Left lung (tissue), 10 donors: ENCODE results near the gene DMRTC2. TPM values are rescaled to one million over a fixed set of nuclear protein-coding genes. Genes with fewer than 3 reads are reported as not detected.
A peak's percentile ranks its signal among the peaks of the same experiment; 100 is the strongest.

Experiments used
- ATAC-seq: fragments of 200-7000 bp; cut with Tn5 transposase; one replicate; pipeline ENCODE4 v1.9.1; 2020; ENCODE audit warnings: moderate library complexity
- DNase-seq, 4 donors: peaks; one replicate each; pipeline ENCODE4 v3.0.0-alpha.2; 2013 to 2020
- H3K27ac ChIP-seq, 2 donors: fragments of 200-600 bp; sonication (generic) in 1 of 2; one replicate each; pipeline versions ENCODE4 v1.5.0 to v1.8.0; 2020 to 2021
- H3K27me3 ChIP-seq, 2 donors: fragments of 200-600 bp; sonication (generic) in 1 of 2; one replicate each; pipeline versions ENCODE4 v1.5.0 to v1.8.0; 2020 to 2021
- H3K36me3 ChIP-seq, 2 donors: fragments of 200-600 bp; sonication (generic) in 1 of 2; one replicate each; pipeline versions ENCODE4 v1.5.0 to v1.8.0; 2020 to 2021
- H3K4me1 ChIP-seq, 2 donors: fragments of 200-600 bp; one replicate each; pipeline ENCODE4 v1.8.0; 2021
- H3K4me3 ChIP-seq, 2 donors: fragments of 200-600 bp; sonication (generic) in 1 of 2; one replicate each; pipeline versions ENCODE4 v1.5.0 to v1.8.0; 2020 to 2021; ENCODE audit warnings: mild to moderate bottlenecking in 1 of 2
- H3K9me3 ChIP-seq, 2 donors: fragments of 200-600 bp; sonication (generic) in 1 of 2; one replicate each; pipeline versions ENCODE4 v1.5.0 to v1.8.0; 2020 to 2021
- intact Hi-C, 2 donors: fragments of 100-400 bp; cut with DNase I; formaldehyde crosslinking; loops; one replicate each; pipeline versions ENCODE4 v1.11.2 to v1.14.2; 2022
- polyA plus RNA-seq, 6 donors: library from polyadenylated mRNA; unstranded; fragments of 120-200 nt; gene quantifications; one replicate each; pipeline ENCODE4 v1.2.1, GENCODE V29; 2013; ENCODE audit not compliant: insufficient read length in 6 of 6
- total RNA-seq, 2 donors: library from RNA; stranded (reverse); fragmentation: NEBNext Ultra II Directional; extraction: Animal tissue kit (Norgen Biotek cat#: 25700); gene quantifications; one replicate each; pipeline ENCODE4 v1.2.1, GENCODE V29; 2021
- TF ChIP-seq, protein P1 (sequence below), 2 donors: fragments of 200-600 bp; sonication (generic) in 1 of 2; IDR thresholded peaks; one replicate each; pipeline versions ENCODE4 v1.5.0 to v1.8.0; 2021; ENCODE audit warnings: antibody characterized with exemption in 2 of 2
- donor health status: DM: no; HTN: yes; CAD: no.
- donor health status: DM: no; HTN: no; CAD: no.

The DMRTC2 gene
- total and polyA plus RNA-seq, 8 donors = not detected

DNA sequence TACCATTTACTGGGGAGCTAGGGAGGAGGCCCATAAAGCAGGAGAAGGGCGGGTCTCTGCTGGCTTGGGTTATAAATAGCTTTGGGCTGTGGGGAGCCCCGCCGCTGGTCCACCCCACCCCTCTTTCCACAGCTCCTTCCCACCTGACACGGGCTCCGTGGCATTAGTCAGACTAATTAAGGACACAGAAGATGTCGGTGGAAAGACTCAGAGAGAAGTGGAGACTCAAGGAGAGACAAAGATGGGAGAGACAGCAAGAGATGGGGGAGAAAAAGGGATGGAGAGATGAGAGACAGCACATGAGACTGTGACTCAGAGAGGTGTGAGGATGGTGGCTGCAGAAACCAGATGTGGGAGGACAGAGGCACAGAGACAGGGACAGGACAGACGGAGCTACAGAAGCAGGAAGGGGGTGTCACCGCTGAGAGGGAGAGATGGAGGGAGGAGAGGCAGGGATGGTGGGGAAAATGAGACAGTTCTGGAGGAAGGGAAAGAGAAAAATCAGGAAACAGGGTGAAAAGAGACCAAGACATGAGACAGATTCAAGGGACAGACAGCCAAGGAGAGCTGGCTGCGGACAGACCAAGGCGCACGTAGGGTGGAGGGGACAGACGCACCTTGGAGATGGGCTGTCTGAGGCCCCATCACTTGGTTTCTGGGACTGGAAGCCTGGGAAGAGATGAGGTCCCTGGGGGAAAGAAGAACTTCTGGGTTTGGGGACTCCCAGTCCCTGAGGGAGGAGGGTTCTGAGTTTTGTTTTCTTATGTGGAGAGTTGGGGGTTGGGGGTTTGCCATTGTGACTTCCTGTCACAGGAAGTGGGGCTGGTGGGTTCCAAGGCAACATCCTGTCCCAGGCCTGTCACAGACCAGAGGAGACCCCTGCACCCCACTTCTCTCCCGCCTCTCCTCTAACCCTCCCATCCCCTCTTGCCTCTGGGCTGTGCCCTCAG, 42.2 kb downstream of the DMRTC2 start:
- Histone ChIP-seq H3K4me3 (peak overlapping the region in 1 of 2 donors; percentile 16), H3K27ac (peak overlapping the region; percentile 67 to 68), H3K9me3 (no peaks in the 10 kb centered on the region), H3K27me3 (no peaks in the 10 kb centered on the region), H3K36me3 (peaks cover 0 to 51% of the 10 kb centered on the region in 2 donors), H3K4me1 (peaks cover 24 to 55% of the 10 kb centered on the region in 2 donors)
- TF ChIP-seq, protein P1, sequence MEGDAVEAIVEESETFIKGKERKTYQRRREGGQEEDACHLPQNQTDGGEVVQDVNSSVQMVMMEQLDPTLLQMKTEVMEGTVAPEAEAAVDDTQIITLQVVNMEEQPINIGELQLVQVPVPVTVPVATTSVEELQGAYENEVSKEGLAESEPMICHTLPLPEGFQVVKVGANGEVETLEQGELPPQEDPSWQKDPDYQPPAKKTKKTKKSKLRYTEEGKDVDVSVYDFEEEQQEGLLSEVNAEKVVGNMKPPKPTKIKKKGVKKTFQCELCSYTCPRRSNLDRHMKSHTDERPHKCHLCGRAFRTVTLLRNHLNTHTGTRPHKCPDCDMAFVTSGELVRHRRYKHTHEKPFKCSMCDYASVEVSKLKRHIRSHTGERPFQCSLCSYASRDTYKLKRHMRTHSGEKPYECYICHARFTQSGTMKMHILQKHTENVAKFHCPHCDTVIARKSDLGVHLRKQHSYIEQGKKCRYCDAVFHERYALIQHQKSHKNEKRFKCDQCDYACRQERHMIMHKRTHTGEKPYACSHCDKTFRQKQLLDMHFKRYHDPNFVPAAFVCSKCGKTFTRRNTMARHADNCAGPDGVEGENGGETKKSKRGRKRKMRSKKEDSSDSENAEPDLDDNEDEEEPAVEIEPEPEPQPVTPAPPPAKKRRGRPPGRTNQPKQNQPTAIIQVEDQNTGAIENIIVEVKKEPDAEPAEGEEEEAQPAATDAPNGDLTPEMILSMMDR (IDR thresholded peaks at IDR 0.05) = no peak
- DNase-seq (no peak), ATAC-seq (no peak)
- intact Hi-C loops = no loop called here

DNA sequence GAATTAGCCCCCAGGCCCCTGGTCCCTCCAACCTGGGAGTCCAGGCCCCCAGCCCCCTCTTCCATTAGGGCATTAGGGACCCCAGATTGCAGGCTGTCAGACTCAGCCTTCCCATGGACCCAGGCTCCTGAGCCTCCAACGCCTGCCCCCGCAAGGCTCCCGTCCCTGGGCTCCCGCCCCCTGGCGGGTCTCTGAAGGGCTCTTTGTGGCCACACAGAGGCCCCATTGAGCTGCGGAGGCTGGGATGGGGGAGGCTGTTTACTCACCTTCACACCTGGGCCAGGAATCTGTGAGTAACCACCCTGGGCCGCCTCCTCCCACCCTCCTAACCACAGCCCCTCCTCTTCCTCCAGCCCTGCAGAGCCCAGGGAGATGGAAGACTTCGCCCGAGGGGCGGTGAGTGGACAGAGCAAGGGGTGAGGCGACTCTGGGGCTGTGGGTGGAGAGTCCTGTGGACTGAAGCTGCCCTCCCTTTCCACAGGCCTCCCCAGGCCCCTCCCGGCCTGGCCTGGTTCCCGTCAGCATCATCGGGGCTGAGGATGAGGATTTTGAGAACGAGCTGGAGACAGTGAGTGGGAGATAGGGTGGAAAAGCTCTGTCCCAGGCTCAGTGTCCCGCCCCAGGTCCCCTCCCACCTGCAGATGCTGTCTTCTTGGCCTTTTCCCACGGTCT, 43.0 kb downstream of the DMRTC2 start:
- ATAC-seq = peak; percentile 75
- H3K9me3 ChIP-seq = no peaks in the 10 kb centered on the region
- H3K36me3 ChIP-seq = peaks cover 0 to 59% of the 10 kb centered on the region in 2 donors
- peak in 3 of 4 donors; percentile 85 to 92 (median 87) for DNase-seq
- intact Hi-C loops = no loop called here
- H3K27me3 ChIP-seq = no peaks in the 10 kb centered on the region
- TF ChIP-seq, protein P1 (IDR thresholded peaks at IDR 0.05) = peak in 1 of 2 donors; percentile 16
- H3K4me3 ChIP-seq = peak overlapping the region in 1 of 2 donors; percentile 16
- peak overlapping the region; percentile 67 to 68 for H3K27ac ChIP-seq
- peaks cover 20 to 48% of the 10 kb centered on the region in 2 donors for H3K4me1 ChIP-seq

DNA sequence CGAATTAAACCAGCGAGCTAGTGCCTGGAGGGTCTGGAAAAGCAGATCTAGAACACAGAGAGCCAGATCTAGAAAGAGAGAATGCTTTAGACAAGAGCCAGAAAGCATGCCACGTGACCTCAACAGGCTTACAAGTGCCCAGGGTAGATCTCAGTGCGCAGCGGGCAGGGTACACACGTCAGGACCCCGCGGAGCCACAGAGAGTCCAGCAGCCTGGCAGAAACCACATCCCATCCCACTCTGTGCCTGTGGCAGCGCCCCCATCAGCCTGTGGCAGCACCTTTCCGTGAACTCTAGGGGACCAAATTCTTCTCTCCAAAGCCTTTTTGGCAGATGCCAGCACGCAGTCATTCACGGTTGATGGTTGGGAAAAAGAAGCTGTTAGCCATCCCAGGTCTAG, 44.1 kb downstream of the DMRTC2 start:
- intact Hi-C loops = no loop called here
- TF ChIP-seq, protein P1 (IDR thresholded peaks at IDR 0.05) = no peak
- Histone ChIP-seq H3K36me3 (peaks cover 0 to 62% of the 10 kb centered on the region in 2 donors), H3K27me3 (no peaks in the 10 kb centered on the region), H3K4me1 (peaks cover 20 to 48% of the 10 kb centered on the region in 2 donors), H3K4me3 (no peak overlapping the region), H3K27ac (peak overlapping the region in 1 of 2 donors; percentile 7), H3K9me3 (no peaks in the 10 kb centered on the region)
- no peak for ATAC-seq
- DNase-seq = peak in 1 of 4 donors; percentile 64

DNA sequence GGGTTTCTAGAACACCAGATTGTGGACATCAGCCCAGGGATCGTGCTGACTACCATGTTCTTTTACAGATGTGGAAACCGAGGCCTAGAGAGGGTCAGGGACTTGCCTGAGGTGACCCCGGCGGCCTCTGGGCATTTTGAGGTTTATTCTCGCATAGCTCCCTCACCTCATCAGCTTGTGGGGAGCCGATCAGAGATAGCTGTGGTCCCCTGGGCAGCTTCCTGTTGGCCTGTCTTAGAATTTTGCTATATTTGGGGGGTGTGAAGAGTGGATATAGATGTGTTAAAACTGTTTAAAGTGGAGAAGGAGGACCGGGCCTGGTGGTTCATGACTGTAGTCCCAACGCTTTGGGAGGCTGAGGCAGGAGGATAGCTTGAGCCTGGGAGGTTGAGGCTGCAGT, 45.1 kb downstream of the DMRTC2 start:
- intact Hi-C loops = no loop called here
- H3K4me3 ChIP-seq = no peak overlapping the region
- no peaks in the 10 kb centered on the region for H3K27me3 ChIP-seq
- no peaks in the 10 kb centered on the region for H3K9me3 ChIP-seq
- peaks cover 17 to 43% of the 10 kb centered on the region in 2 donors for H3K4me1 ChIP-seq
- H3K27ac ChIP-seq = no peak overlapping the region
- no peak for ATAC-seq
- DNase-seq = no peak
- TF ChIP-seq, protein P1 (IDR thresholded peaks at IDR 0.05) = no peak
- peaks cover 0 to 71% of the 10 kb centered on the region in 2 donors for H3K36me3 ChIP-seq

DNA sequence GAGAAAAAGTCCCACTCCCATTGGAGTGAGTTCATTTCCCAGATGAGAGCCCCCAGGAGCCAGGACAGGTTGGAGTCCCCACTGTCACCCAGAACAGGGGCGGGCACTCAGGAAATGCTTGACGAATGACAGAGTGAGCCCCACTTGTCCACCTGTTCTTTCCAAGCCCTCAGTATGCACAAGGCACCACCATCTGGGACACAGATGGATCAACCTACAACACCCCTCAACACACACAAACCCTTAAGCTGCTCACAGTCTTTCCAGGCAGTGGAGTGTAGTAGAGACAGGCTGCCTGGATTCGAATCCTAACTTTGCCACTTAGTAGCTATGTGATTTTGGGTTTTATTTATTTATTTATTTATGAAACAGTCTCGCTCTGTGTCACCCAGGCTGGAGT, 46.1 kb downstream of the DMRTC2 start:
- peaks cover 0 to 75% of the 10 kb centered on the region in 2 donors for H3K36me3 ChIP-seq
- intact Hi-C loops = no loop called here
- no peak for DNase-seq

More for the DNA sequence above, 46.1 kb downstream of the DMRTC2 start:
- Histone ChIP-seq H3K4me1 (peaks cover 14 to 32% of the 10 kb centered on the region in 2 donors), H3K27ac (no peak overlapping the region), H3K27me3 (no peaks in the 10 kb centered on the region), H3K4me3 (no peak overlapping the region), H3K9me3 (no peaks in the 10 kb centered on the region)
- no peak for ATAC-seq
- TF ChIP-seq, protein P1 (IDR thresholded peaks at IDR 0.05) = no peak
